ENCODE results near the gene DHTKD1.
"Not testable (repeated sequence)": the region's sequence is repeated elsewhere in the genome, so short reads cannot be mapped to it uniquely, and the experiment has no call there.

Gene DHTKD1

DNA sequence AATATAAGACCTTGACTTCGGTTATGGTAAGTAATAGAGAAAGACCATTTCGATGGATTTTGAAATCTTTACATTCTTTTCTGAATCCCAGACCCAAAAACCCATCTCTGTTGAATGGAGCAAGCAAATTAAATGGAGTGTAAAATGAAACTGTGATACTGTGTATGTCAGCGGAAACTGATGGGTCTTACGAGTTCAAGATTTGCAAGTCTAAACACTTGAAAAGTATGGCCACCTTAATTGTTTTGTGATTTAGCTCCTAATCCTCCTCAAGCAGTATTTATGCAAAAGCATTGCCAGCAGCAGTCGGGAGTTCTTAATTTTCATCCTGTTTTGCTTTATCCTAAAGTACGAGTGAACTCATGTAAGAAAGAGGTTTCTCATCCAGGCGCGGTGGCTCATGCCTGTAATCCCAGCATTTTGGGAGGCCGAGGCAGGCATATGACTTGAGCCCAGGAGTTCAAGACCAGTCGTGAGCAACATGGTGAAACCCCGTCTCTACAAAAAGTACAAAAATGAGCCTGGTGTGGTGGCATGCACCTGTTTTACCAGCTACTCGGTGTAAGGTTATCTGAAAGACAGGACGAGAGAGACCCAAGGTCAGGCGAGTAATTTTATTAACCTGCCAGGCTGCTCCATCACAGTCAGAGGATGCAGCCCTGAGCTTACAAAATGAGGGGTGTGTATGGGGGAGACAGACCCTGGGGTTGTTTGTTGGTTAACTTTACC lies 5.8 kb upstream of the DHTKD1 start:
- H3K4me3 ChIP-seq (ENCODE audit: low read depth, low read length) = no peak overlapping the region
- DNase-seq (ENCODE audit: low read depth) = no peak
- no peak for TF ChIP-seq CTCF (IDR thresholded peaks at IDR 0.05; ENCODE audit: control insufficient read depth, extremely low read depth, insufficient read depth)

DNA sequence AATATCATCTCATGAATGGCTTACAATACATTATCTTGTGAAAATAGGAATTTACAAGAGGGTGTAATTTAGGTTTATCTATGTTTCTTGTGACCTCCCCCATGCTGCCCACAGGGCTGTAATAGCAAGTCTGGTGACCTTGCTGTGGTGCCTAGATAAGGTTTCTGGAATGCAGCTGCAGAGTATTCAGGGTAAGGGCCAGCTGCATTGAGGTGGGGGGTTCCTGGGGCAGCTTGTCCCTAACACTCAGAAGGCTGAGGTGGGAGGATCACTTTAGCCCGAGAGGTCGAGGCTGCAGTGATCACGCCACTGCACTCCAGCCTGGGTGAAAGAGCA lies 5.3 kb upstream of the DHTKD1 start:
- DNase-seq (ENCODE audit: low read depth) = no peak
- H3K4me3 ChIP-seq (ENCODE audit: low read depth, low read length) = no peak overlapping the region
- no peak for TF ChIP-seq CTCF (IDR thresholded peaks at IDR 0.05; ENCODE audit: control insufficient read depth, extremely low read depth, insufficient read depth)

GRCh38 chr10:12067336-12067735 lies 1.4 kb upstream of the DHTKD1 start:
- no peak for DNase-seq (ENCODE audit: low read depth)
- TF ChIP-seq CTCF (IDR thresholded peaks at IDR 0.05; ENCODE audit: control insufficient read depth, extremely low read depth, insufficient read depth) = no peak
- no peak overlapping the region for H3K4me3 ChIP-seq (ENCODE audit: low read depth, low read length)

GRCh38 chr10:12071441-12071840 lies 2.7 kb downstream of the DHTKD1 start:
- DNase-seq (ENCODE audit: low read depth); H3K4me3 ChIP-seq (ENCODE audit: low read depth, low read length): not testable (repeated sequence)

- H3K4me3 ChIP-seq (ENCODE audit: low read depth, low read length) = no peak overlapping the region
- DNase-seq (ENCODE audit: low read depth) = no peak
- TF ChIP-seq CTCF (IDR thresholded peaks at IDR 0.05; ENCODE audit: control insufficient read depth, extremely low read depth, insufficient read depth) = no peak
Measured at GRCh38 chr10:12073526-12073925, 4.8 kb downstream of the DHTKD1 start.

DNA sequence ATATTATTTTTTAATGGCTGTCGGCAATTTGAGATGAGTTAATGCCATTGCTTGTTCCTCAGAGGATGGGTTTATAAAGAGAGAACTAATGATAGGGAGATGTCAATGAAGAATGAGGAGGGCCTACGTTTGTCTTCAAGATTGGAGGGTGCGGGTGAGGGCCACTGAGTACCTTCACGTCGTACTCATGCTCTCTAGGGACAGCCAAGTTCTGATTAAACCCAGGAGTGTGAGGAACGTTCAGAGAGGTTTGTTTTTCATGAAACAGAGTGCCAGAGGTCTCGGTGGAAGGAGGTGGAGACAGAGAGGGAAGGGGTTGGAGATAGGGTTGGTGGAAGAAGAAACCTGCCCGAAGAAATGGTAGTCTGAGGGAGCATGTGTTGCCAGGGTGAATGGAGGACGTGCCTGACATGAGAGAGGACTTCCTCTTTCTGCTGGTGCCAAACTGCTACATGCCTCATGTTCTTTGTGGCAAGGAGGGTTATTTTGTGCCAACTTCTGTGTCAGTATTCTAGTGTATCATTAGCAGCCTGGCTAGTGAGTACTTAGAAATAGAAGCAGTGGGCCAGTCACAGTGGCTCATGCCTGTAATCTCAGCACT lies 8.9 kb downstream of the DHTKD1 start:
- no peak for DNase-seq (ENCODE audit: low read depth)

GRCh38 chr10:12081470-12081869 lies 12.7 kb downstream of the DHTKD1 start:
- no peak for TF ChIP-seq CTCF (IDR thresholded peaks at IDR 0.05; ENCODE audit: control insufficient read depth, extremely low read depth, insufficient read depth)

More for the DNA sequence above, 8.9 kb downstream of the DHTKD1 start:
- H3K4me3 ChIP-seq (ENCODE audit: low read depth, low read length) = no peak overlapping the region
- TF ChIP-seq CTCF (IDR thresholded peaks at IDR 0.05; ENCODE audit: control insufficient read depth, extremely low read depth, insufficient read depth) = no peak

More at GRCh38 chr10:12081470-12081869, 12.7 kb downstream of the DHTKD1 start:
- H3K4me3 ChIP-seq (ENCODE audit: low read depth, low read length) = no peak overlapping the region
- no peak for DNase-seq (ENCODE audit: low read depth)

Data from LNCaP clone FGC (cell line).